ENCODE measurements around the gene SPACA4. TPM values are rescaled to one million over a fixed set of nuclear protein-coding genes. Genes with fewer than 3 reads are reported as not detected.

Gene SPACA4
- total and polyA plus RNA-seq, 4 donors, result 0.18 TPM; not detected in 3

- no peak for DNase-seq
- Histone ChIP-seq H3K27me3 (ENCODE audit: control insufficient read depth in 1 of 2, insufficient read depth in 2 of 2, low read length in 1 of 2) (no peaks in the 10 kb centered on the region), H3K4me1 (ENCODE audit: control insufficient read depth in 1 of 2, insufficient read depth in 2 of 2, low read length in 2 of 2) (peaks cover 0 to 3% of the 10 kb centered on the region in 2 donors), H3K4me3 (ENCODE audit: low read length in 2 of 2) (peak overlapping the region in 1 of 2 donors; percentile 8), H3K36me3 (ENCODE audit: control insufficient read depth in 1 of 2, insufficient read depth in 2 of 2, low read length in 1 of 2) (no peaks in the 10 kb centered on the region), H3K27ac (ENCODE audit: low read depth in 1 of 2, low read length in 2 of 2) (peak overlapping the region in 1 of 2 donors; percentile 1), H3K9me3 (ENCODE audit: control insufficient read depth, low read length) (no peaks in the 10 kb centered on the region)
- ATAC-seq (ENCODE audit: low FRiP score), result peak; percentile 20
- intact Hi-C loops (cut with DNase I), result loop anchor here in 1 of 2 donors (5.0 to 10.0 kb wide), 3 partner anchors 72 to 329 kb away; partner anchors contain the start of gene MAMSTR
- 0% methylated on average over 6 of the region's 6 CpGs for WGBS, 2 donors
Measured at GRCh38 chr19:48645620-48646000, 39.1 kb downstream of the SPACA4 start.

GRCh38 chr19:48646001-48646721, 39.6 kb downstream of the SPACA4 start, which contains the start of gene CA11:
TSS of gene CA11 (minus strand) at chr19:48646187. CDS start at chr19:48645632, 555 bp downstream.
- Histone ChIP-seq H3K36me3 (ENCODE audit: control insufficient read depth in 1 of 2, insufficient read depth in 2 of 2, low read length in 1 of 2) (no peaks in the 10 kb centered on the region), H3K27ac (ENCODE audit: low read depth in 1 of 2, low read length in 2 of 2) (peak within 1 kb of the TSS; percentile 1 to 18), H3K9me3 (ENCODE audit: control insufficient read depth, low read length) (no peaks in the 10 kb centered on the region), H3K27me3 (ENCODE audit: control insufficient read depth in 1 of 2, insufficient read depth in 2 of 2, low read length in 1 of 2) (no peaks in the 10 kb centered on the region), H3K4me3 (ENCODE audit: low read length in 2 of 2) (peak within 1 kb of the TSS; percentile 7 to 8), H3K4me1 (ENCODE audit: control insufficient read depth in 1 of 2, insufficient read depth in 2 of 2, low read length in 2 of 2) (peaks cover 0 to 3% of the 10 kb centered on the region in 2 donors)
- intact Hi-C loops (cut with DNase I), result loop anchor here in 1 of 2 donors (5.0 to 10.0 kb wide), 3 partner anchors 71 to 329 kb away; partner anchors contain the start of gene MAMSTR
- peak; percentile 95 for ATAC-seq (ENCODE audit: low FRiP score)
- 1% methylated on average over 23 to 33 of the region's 33 CpGs for WGBS, 2 donors
- peak; percentile 92 to 95 for DNase-seq

GRCh38 chr19:48646722-48647216, 40.2 kb downstream of the SPACA4 start:
- Histone ChIP-seq H3K27me3 (ENCODE audit: control insufficient read depth in 1 of 2, insufficient read depth in 2 of 2, low read length in 1 of 2) (no peaks in the 10 kb centered on the region), H3K9me3 (ENCODE audit: control insufficient read depth, low read length) (no peaks in the 10 kb centered on the region), H3K4me1 (ENCODE audit: control insufficient read depth in 1 of 2, insufficient read depth in 2 of 2, low read length in 2 of 2) (peaks cover 0 to 3% of the 10 kb centered on the region in 2 donors), H3K36me3 (ENCODE audit: control insufficient read depth in 1 of 2, insufficient read depth in 2 of 2, low read length in 1 of 2) (no peaks in the 10 kb centered on the region), H3K4me3 (ENCODE audit: low read length in 2 of 2) (no peak overlapping the region), H3K27ac (ENCODE audit: low read depth in 1 of 2, low read length in 2 of 2) (no peak overlapping the region)
- WGBS, 2 donors, result 12 to 25% methylated on average over 4 to 9 of the region's 10 CpGs
- no peak for DNase-seq
- no peak for ATAC-seq (ENCODE audit: low FRiP score)
- intact Hi-C loops (cut with DNase I), result loop anchor here in 1 of 2 donors (5.0 to 10.0 kb wide), 3 partner anchors 71 to 328 kb away; partner anchors contain the start of gene MAMSTR

GRCh38 chr19:48648134-48648533, 41.6 kb downstream of the SPACA4 start:
- 70 to 72% methylated on average over 2 of the region's 2 CpGs for WGBS, 2 donors
- Histone ChIP-seq H3K9me3 (ENCODE audit: control insufficient read depth, low read length) (no peaks in the 10 kb centered on the region), H3K4me3 (ENCODE audit: low read length in 2 of 2) (no peak overlapping the region), H3K4me1 (ENCODE audit: control insufficient read depth in 1 of 2, insufficient read depth in 2 of 2, low read length in 2 of 2) (peaks cover 0 to 3% of the 10 kb centered on the region in 2 donors), H3K27ac (ENCODE audit: low read depth in 1 of 2, low read length in 2 of 2) (no peak overlapping the region), H3K36me3 (ENCODE audit: control insufficient read depth in 1 of 2, insufficient read depth in 2 of 2, low read length in 1 of 2) (no peaks in the 10 kb centered on the region), H3K27me3 (ENCODE audit: control insufficient read depth in 1 of 2, insufficient read depth in 2 of 2, low read length in 1 of 2) (no peaks in the 10 kb centered on the region)
- DNase-seq (no peak), ATAC-seq (ENCODE audit: low FRiP score) (no peak)
- intact Hi-C loops (cut with DNase I), result loop anchor here in 1 of 2 donors (5.0 to 10.0 kb wide), 3 partner anchors 69 to 327 kb away; partner anchors contain the start of gene MAMSTR

GRCh38 chr19:48650974-48651682, 44.6 kb downstream of the SPACA4 start:
- Histone ChIP-seq H3K9me3 (ENCODE audit: control insufficient read depth, low read length) (no peaks in the 10 kb centered on the region), H3K4me1 (ENCODE audit: control insufficient read depth in 1 of 2, insufficient read depth in 2 of 2, low read length in 2 of 2) (no peaks in the 10 kb centered on the region), H3K27ac (ENCODE audit: low read depth in 1 of 2, low read length in 2 of 2) (no peak overlapping the region), H3K4me3 (ENCODE audit: low read length in 2 of 2) (no peak overlapping the region), H3K36me3 (ENCODE audit: control insufficient read depth in 1 of 2, insufficient read depth in 2 of 2, low read length in 1 of 2) (no peaks in the 10 kb centered on the region), H3K27me3 (ENCODE audit: control insufficient read depth in 1 of 2, insufficient read depth in 2 of 2, low read length in 1 of 2) (no peaks in the 10 kb centered on the region)
- ATAC-seq (ENCODE audit: low FRiP score) (no peak), DNase-seq (no peak)
- WGBS, 2 donors, result 87% methylated on average over 12 of the region's 12 CpGs
- intact Hi-C loops (cut with DNase I), result no loop called here

- 65 to 90% methylated on average over 5 of the region's 5 CpGs for WGBS, 2 donors
- no peak overlapping the region for H3K27ac ChIP-seq (ENCODE audit: low read depth in 1 of 2, low read length in 2 of 2)
- H3K4me3 ChIP-seq (ENCODE audit: low read length in 2 of 2), result no peak overlapping the region
- H3K27me3 ChIP-seq (ENCODE audit: control insufficient read depth in 1 of 2, insufficient read depth in 2 of 2, low read length in 1 of 2), result no peaks in the 10 kb centered on the region
- no peaks in the 10 kb centered on the region for H3K36me3 ChIP-seq (ENCODE audit: control insufficient read depth in 1 of 2, insufficient read depth in 2 of 2, low read length in 1 of 2)
- ATAC-seq (ENCODE audit: low FRiP score) (no peak), DNase-seq (no peak)
- H3K4me1 ChIP-seq (ENCODE audit: control insufficient read depth in 1 of 2, insufficient read depth in 2 of 2, low read length in 2 of 2), result no peaks in the 10 kb centered on the region
- no peaks in the 10 kb centered on the region for H3K9me3 ChIP-seq (ENCODE audit: control insufficient read depth, low read length)
- intact Hi-C loops (cut with DNase I), result no loop called here
Measured at GRCh38 chr19:48651683-48652048, 45.1 kb downstream of the SPACA4 start.

- 36 to 42% methylated on average over 11 of the region's 11 CpGs for WGBS, 2 donors
- intact Hi-C loops (cut with DNase I), result no loop called here
Measured at GRCh38 chr19:48654299-48655059, 47.9 kb downstream of the SPACA4 start.

GRCh38 chr19:48656840-48657474, 50.4 kb downstream of the SPACA4 start:
- no peaks in the 10 kb centered on the region for H3K9me3 ChIP-seq (ENCODE audit: control insufficient read depth, low read length)
- 36 to 38% methylated on average over 16 of the region's 16 CpGs for WGBS, 2 donors
- H3K4me1 ChIP-seq (ENCODE audit: control insufficient read depth in 1 of 2, insufficient read depth in 2 of 2, low read length in 2 of 2), result no peaks in the 10 kb centered on the region
- H3K27me3 ChIP-seq (ENCODE audit: control insufficient read depth in 1 of 2, insufficient read depth in 2 of 2, low read length in 1 of 2), result no peaks in the 10 kb centered on the region
- intact Hi-C loops (cut with DNase I), result no loop called here
- H3K27ac ChIP-seq (ENCODE audit: low read depth in 1 of 2, low read length in 2 of 2), result no peak overlapping the region
- ATAC-seq (ENCODE audit: low FRiP score) (no peak), DNase-seq (no peak)
- no peak overlapping the region for H3K4me3 ChIP-seq (ENCODE audit: low read length in 2 of 2)
- H3K36me3 ChIP-seq (ENCODE audit: control insufficient read depth in 1 of 2, insufficient read depth in 2 of 2, low read length in 1 of 2), result no peaks in the 10 kb centered on the region

More at GRCh38 chr19:48654299-48655059, 47.9 kb downstream of the SPACA4 start:
- no peaks in the 10 kb centered on the region for H3K4me1 ChIP-seq (ENCODE audit: control insufficient read depth in 1 of 2, insufficient read depth in 2 of 2, low read length in 2 of 2)
- ATAC-seq (ENCODE audit: low FRiP score) (no peak), DNase-seq (no peak)
- H3K36me3 ChIP-seq (ENCODE audit: control insufficient read depth in 1 of 2, insufficient read depth in 2 of 2, low read length in 1 of 2), result no peaks in the 10 kb centered on the region
- H3K9me3 ChIP-seq (ENCODE audit: control insufficient read depth, low read length), result no peaks in the 10 kb centered on the region
- no peaks in the 10 kb centered on the region for H3K27me3 ChIP-seq (ENCODE audit: control insufficient read depth in 1 of 2, insufficient read depth in 2 of 2, low read length in 1 of 2)
- no peak overlapping the region for H3K4me3 ChIP-seq (ENCODE audit: low read length in 2 of 2)
- no peak overlapping the region for H3K27ac ChIP-seq (ENCODE audit: low read depth in 1 of 2, low read length in 2 of 2)
